WTC11 (cell line): ENCODE data around the gene RTL5. TPM values are rescaled to one million over a fixed set of nuclear protein-coding genes. Genes with fewer than 3 reads are reported as not detected.

Experiments used
- ATAC-seq: fragments of 200-7000 bp; cut with Tn5 transposase; 2 replicates; pipeline ENCODE4 v1.10.0; 2021; ENCODE audit warnings: mild to moderate bottlenecking, moderate library complexity
- CTCF ChIA-PET: fragments of 300-600 bp; sonication (Branson Sonifier 250); formaldehyde crosslinking; loops from one replicate; lab custom pipeline; 2021; ENCODE audit warnings: antibody characterized with exemption; lab: Charles Lee
- POLR2A ChIA-PET: fragments of 350-600 bp; sonication (Branson Sonifier 250); formaldehyde crosslinking; loops from one replicate; lab custom pipeline; 2021; ENCODE audit warnings: antibody characterized with exemption; lab: Charles Lee
- DNase-seq: peaks from one replicate; pipeline ENCODE4 v3.0.0; 2021; ENCODE audit warnings: low spot score
- H3K27ac Mint-ChIP-seq: 2 replicates; pipeline ENCODE4 v1.8.0; 2021; ENCODE audit warnings: mixed read lengths
- H3K27me3 Mint-ChIP-seq: 2 replicates; pipeline ENCODE4 v1.8.0; 2021; ENCODE audit warnings: low read depth, mild to moderate bottlenecking, moderate library complexity, mixed read lengths
- H3K36me3 Mint-ChIP-seq: 2 replicates; pipeline ENCODE4 v1.8.0; 2021; ENCODE audit warnings: mixed read lengths
- H3K4me1 Mint-ChIP-seq: 2 replicates; pipeline ENCODE4 v1.8.0; 2022; ENCODE audit warnings: mixed read lengths
- H3K4me3 Mint-ChIP-seq: 2 replicates; pipeline ENCODE4 v1.8.0; 2021; ENCODE audit warnings: mild to moderate bottlenecking, moderate library complexity, mixed read lengths
- H3K9me3 Mint-ChIP-seq: 2 replicates; pipeline ENCODE4 v1.8.0; 2021; ENCODE audit warnings: mixed read lengths
- AFF4 ChIP-seq: sonication (generic); formaldehyde crosslinking; IDR thresholded peaks from 2 replicates; pipeline ENCODE4 v1.8.1; 2023; ENCODE audit warnings: mild to moderate bottlenecking, missing genetic modification reagents, borderline replicate concordance
- ATF1 ChIP-seq: sonication (generic); formaldehyde crosslinking; IDR thresholded peaks from 2 replicates; pipeline ENCODE4 v1.8.1; 2023; ENCODE audit warnings: mild to moderate bottlenecking, moderate library complexity, missing genetic modification reagents
- ATF2 ChIP-seq: sonication (generic); formaldehyde crosslinking; IDR thresholded peaks from 2 replicates; pipeline ENCODE4 v1.8.1; 2022; ENCODE audit warnings: low read depth, missing genetic modification reagents, borderline replicate concordance
- CDX4 ChIP-seq: fragments of 250-450 bp; sonication (Bioruptor Pico); IDR thresholded peaks from 2 replicates; pipeline ENCODE4 v1.9.0; 2021; ENCODE audit warnings: moderate library complexity, mild to moderate bottlenecking, inconsistent platforms, borderline replicate concordance
- EMX1 ChIP-seq: fragments of 250-450 bp; sonication (Bioruptor Pico); IDR thresholded peaks from 2 replicates; pipeline ENCODE4 v1.8.0; 2021; ENCODE audit warnings: mild to moderate bottlenecking
- ERG ChIP-seq: fragments of 250-450 bp; sonication (Bioruptor Pico); IDR thresholded peaks from 2 replicates; pipeline ENCODE4 v1.8.0; 2021; ENCODE audit warnings: mild to moderate bottlenecking
- ESRRA ChIP-seq: sonication (generic); formaldehyde crosslinking; IDR thresholded peaks from 2 replicates; pipeline ENCODE4 v1.8.1; 2022; ENCODE audit warnings: mild to moderate bottlenecking, missing genetic modification reagents, borderline replicate concordance
- ETV6 ChIP-seq: sonication (generic); formaldehyde crosslinking; IDR thresholded peaks from 2 replicates; pipeline ENCODE4 v1.8.1; 2022; ENCODE audit warnings: mild to moderate bottlenecking, missing genetic modification reagents
- FOXP4 ChIP-seq: sonication (generic); formaldehyde crosslinking; IDR thresholded peaks from 2 replicates; pipeline ENCODE4 v1.8.0; 2022; ENCODE audit warnings: mild to moderate bottlenecking, missing genetic modification reagents
- GABPB1 ChIP-seq: sonication (generic); formaldehyde crosslinking; IDR thresholded peaks from 2 replicates; pipeline ENCODE4 v1.8.1; 2023; ENCODE audit warnings: mild to moderate bottlenecking, missing genetic modification reagents
- GTF2I ChIP-seq: fragments of 250-450 bp; sonication (Bioruptor Pico); conservative IDR thresholded peaks from 2 replicates; pipeline ENCODE4 v1.4.0; 2021; ENCODE audit warnings: mild to moderate bottlenecking
- MAX ChIP-seq: sonication (generic); formaldehyde crosslinking; IDR thresholded peaks from 2 replicates; pipeline ENCODE4 v1.8.0; 2022; ENCODE audit warnings: mild to moderate bottlenecking, missing genetic modification reagents
- NFE2L1 ChIP-seq: sonication (generic); formaldehyde crosslinking; IDR thresholded peaks from 2 replicates; pipeline ENCODE4 v1.8.1; 2023; ENCODE audit warnings: missing genetic modification reagents
- NR2C2 ChIP-seq: sonication (generic); formaldehyde crosslinking; IDR thresholded peaks from 2 replicates; pipeline ENCODE4 v1.8.0; 2022; ENCODE audit warnings: mild to moderate bottlenecking, missing genetic modification reagents
- PRRX2 ChIP-seq: fragments of 250-450 bp; sonication (Bioruptor Pico); IDR thresholded peaks from 2 replicates; pipeline ENCODE4 v1.8.0; 2021; ENCODE audit warnings: mild to moderate bottlenecking
- SMAD3 ChIP-seq: sonication (generic); formaldehyde crosslinking; IDR thresholded peaks from 2 replicates; pipeline ENCODE4 v1.8.0; 2022; ENCODE audit warnings: missing genetic modification reagents, mild to moderate bottlenecking, borderline replicate concordance
- SOX15 ChIP-seq: fragments of 250-450 bp; sonication (Bioruptor Pico); IDR thresholded peaks from 2 replicates; pipeline ENCODE4 v1.9.0; 2021; ENCODE audit warnings: mild to moderate bottlenecking
- ZNF219 ChIP-seq: sonication (generic); formaldehyde crosslinking; IDR thresholded peaks from 2 replicates; pipeline ENCODE4 v1.8.0; 2023; ENCODE audit warnings: missing genetic modification reagents, mild to moderate bottlenecking, borderline replicate concordance
- ZNF396 ChIP-seq: fragments of 250-450 bp; sonication (Bioruptor Pico); IDR thresholded peaks from 2 replicates; pipeline ENCODE4 v1.8.0; 2021; ENCODE audit warnings: mild to moderate bottlenecking, moderate library complexity, borderline replicate concordance
- ZNF416 ChIP-seq: fragments of 250-450 bp; sonication (Bioruptor Pico); IDR thresholded peaks from 2 replicates; pipeline ENCODE4 v1.9.0; 2021; ENCODE audit warnings: mild to moderate bottlenecking, inconsistent platforms
- ZNF423 ChIP-seq: fragments of 250-450 bp; sonication (Bioruptor Pico); IDR thresholded peaks from 2 replicates; pipeline ENCODE4 v2.1.2; 2022; ENCODE audit warnings: mild to moderate bottlenecking, moderate library complexity
- ZNF671 ChIP-seq: fragments of 250-450 bp; sonication (Bioruptor Pico); IDR thresholded peaks from 2 replicates; pipeline ENCODE4 v1.8.0; 2021; ENCODE audit warnings: mild to moderate bottlenecking
- total RNA-seq: library from RNA; stranded (reverse); gene quantifications from 3 replicates; pipeline ENCODE4 v1.2.3, GENCODE V29; 2021
- TF ChIP-seq, protein P1 (sequence below): sonication (generic); formaldehyde crosslinking; IDR thresholded peaks from 2 replicates; pipeline ENCODE4 v1.8.1; 2023; ENCODE audit warnings: mild to moderate bottlenecking, moderate library complexity, missing genetic modification reagents
- TF ChIP-seq, protein P2 (sequence below): sonication (generic); formaldehyde crosslinking; IDR thresholded peaks from 2 replicates; pipeline ENCODE4 v1.8.1; 2023; ENCODE audit warnings: mild to moderate bottlenecking, missing genetic modification reagents, moderate library complexity

RTL5 gene
- total RNA-seq, 1 experiment from 2014 or later = 1.3 TPM

GRCh38 chrX:72121383-72121782 is 10.3 kb downstream of the RTL5 start (continued):
- TF ChIP-seq, protein P1, sequence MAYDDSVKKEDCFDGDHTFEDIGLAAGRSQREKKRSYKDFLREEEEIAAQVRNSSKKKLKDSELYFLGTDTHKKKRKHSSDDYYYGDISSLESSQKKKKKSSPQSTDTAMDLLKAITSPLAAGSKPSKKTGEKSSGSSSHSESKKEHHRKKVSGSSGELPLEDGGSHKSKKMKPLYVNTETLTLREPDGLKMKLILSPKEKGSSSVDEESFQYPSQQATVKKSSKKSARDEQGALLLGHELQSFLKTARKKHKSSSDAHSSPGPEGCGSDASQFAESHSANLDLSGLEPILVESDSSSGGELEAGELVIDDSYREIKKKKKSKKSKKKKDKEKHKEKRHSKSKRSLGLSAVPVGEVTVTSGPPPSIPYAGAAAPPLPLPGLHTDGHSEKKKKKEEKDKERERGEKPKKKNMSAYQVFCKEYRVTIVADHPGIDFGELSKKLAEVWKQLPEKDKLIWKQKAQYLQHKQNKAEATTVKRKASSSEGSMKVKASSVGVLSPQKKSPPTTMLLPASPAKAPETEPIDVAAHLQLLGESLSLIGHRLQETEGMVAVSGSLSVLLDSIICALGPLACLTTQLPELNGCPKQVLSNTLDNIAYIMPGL (CRISPR knock-in tag) = no peak

DNA sequence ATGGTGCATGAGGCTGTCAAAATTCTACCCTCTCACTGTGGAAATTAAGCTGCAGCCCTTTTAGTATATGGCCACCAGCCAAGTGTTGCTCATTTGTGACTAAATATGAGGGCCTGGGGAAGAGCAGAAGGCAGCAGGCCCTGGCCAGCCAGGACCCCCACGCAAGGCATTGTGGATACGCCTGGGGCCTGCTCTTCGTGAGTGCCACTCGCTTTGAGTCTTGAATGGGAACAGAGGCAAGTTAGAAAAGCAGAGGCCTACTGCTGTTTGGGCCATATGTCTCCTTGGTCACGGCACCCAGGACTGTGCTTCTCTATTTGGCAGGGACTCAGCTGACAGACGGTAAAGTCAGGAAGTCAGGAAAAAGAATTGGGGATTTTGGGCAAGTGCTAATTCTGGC is 10.9 kb downstream of the RTL5 start:
- no peaks in the 10 kb centered on the region for H3K9me3 Mint-ChIP-seq
- ATAC-seq = no peak
- no peak overlapping the region for H3K27ac Mint-ChIP-seq
- ChIA-PET POLR2A (no interaction called here), CTCF (interaction anchor here (0.9 kb wide), 1 partner anchor 99 kb away, joined by 3 read pairs; no protein-coding TSS in a partner anchor)
- no peak overlapping the region for H3K4me3 Mint-ChIP-seq
- H3K27me3 Mint-ChIP-seq = no peaks in the 10 kb centered on the region
- no peaks in the 10 kb centered on the region for H3K36me3 Mint-ChIP-seq
- H3K4me1 Mint-ChIP-seq = peaks cover 30% of the 10 kb centered on the region
- no peak for DNase-seq
- TF ChIP-seq, protein P2, sequence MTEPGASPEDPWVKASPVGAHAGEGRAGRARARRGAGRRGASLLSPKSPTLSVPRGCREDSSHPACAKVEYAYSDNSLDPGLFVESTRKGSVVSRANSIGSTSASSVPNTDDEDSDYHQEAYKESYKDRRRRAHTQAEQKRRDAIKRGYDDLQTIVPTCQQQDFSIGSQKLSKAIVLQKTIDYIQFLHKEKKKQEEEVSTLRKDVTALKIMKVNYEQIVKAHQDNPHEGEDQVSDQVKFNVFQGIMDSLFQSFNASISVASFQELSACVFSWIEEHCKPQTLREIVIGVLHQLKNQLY (CRISPR knock-in tag) = no peak
- TF ChIP-seq ZNF671 = no peak
- TF ChIP-seq FOXP4 = no peak
- TF ChIP-seq EMX1 (CRISPR knock-in tag) = no peak
- TF ChIP-seq NR2C2 (CRISPR knock-in tag) = no peak
- TF ChIP-seq GTF2I (CRISPR knock-in tag) = no peak
- no peak for TF ChIP-seq ZNF219
- no peak for TF ChIP-seq CDX4
- TF ChIP-seq SOX15 (CRISPR knock-in tag) = no peak
- no peak for TF ChIP-seq NFE2L1 (CRISPR knock-in tag)
- TF ChIP-seq ESRRA (CRISPR knock-in tag) = no peak
- no peak for TF ChIP-seq ETV6 (CRISPR knock-in tag)
- TF ChIP-seq ATF2 (CRISPR knock-in tag) = no peak
- no peak for TF ChIP-seq MAX (CRISPR knock-in tag)
- TF ChIP-seq ZNF416 (CRISPR knock-in tag) = no peak
- no peak for TF ChIP-seq ZNF396 (CRISPR knock-in tag)

- Mint-ChIP-seq H3K27ac (no peak overlapping the region), H3K9me3 (no peaks in the 10 kb centered on the region), H3K4me3 (no peak overlapping the region), H3K4me1 (peaks cover 22% of the 10 kb centered on the region), H3K36me3 (no peaks in the 10 kb centered on the region), H3K27me3 (no peaks in the 10 kb centered on the region)
- no peak for DNase-seq
- CTCF ChIA-PET = no interaction called here
- POLR2A ChIA-PET = no interaction called here
- ATAC-seq = no peak
- TF ChIP-seq SMAD3 (CRISPR knock-in tag) (no peak), GABPB1 (CRISPR knock-in tag) (no peak), ATF1 (CRISPR knock-in tag) (no peak), GTF2I (CRISPR knock-in tag) (no peak), PRRX2 (no peak), ZNF423 (CRISPR knock-in tag) (no peak), ERG (CRISPR knock-in tag) (no peak), AFF4 (CRISPR knock-in tag) (no peak)
These were observed 14.0 kb downstream of the RTL5 start for GRCh38 chrX:72117636-72118210.
